Activated naive CD4-positive, alpha-beta T cell (primary cell): ENCODE results near the gene AQP11.
A peak's percentile ranks its signal among the peaks of the same experiment; 100 is the strongest.
"Not testable (repeated sequence)": the region's sequence is repeated elsewhere in the genome, so short reads cannot be mapped to it uniquely, and the experiment has no call there.

Source experiments
- DNase-seq, 4 experiments: peaks; one replicate each; lab custom pipeline; 2025; lab: John Stamatoyannopoulos, UW

The AQP11 gene, protein sequence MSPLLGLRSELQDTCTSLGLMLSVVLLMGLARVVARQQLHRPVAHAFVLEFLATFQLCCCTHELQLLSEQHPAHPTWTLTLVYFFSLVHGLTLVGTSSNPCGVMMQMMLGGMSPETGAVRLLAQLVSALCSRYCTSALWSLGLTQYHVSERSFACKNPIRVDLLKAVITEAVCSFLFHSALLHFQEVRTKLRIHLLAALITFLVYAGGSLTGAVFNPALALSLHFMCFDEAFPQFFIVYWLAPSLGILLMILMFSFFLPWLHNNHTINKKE

GRCh38 chr11:77589521-77590193 is at the start of gene AQP11:
TSS of gene AQP11 (plus strand) at chr11:77589953. CDS start at chr11:77589993, 40 bp downstream.
- DNase-seq: peak in 3 of 4 experiments; percentile 7 to 36 (median 21)

- DNase-seq: no peak
These were observed 47.5 kb upstream of the AQP11 start for GRCh38 chr11:77542296-77542695.

GRCh38 chr11:77547047-77547836 is 42.5 kb upstream of the AQP11 start:
- no peak for DNase-seq

DNA sequence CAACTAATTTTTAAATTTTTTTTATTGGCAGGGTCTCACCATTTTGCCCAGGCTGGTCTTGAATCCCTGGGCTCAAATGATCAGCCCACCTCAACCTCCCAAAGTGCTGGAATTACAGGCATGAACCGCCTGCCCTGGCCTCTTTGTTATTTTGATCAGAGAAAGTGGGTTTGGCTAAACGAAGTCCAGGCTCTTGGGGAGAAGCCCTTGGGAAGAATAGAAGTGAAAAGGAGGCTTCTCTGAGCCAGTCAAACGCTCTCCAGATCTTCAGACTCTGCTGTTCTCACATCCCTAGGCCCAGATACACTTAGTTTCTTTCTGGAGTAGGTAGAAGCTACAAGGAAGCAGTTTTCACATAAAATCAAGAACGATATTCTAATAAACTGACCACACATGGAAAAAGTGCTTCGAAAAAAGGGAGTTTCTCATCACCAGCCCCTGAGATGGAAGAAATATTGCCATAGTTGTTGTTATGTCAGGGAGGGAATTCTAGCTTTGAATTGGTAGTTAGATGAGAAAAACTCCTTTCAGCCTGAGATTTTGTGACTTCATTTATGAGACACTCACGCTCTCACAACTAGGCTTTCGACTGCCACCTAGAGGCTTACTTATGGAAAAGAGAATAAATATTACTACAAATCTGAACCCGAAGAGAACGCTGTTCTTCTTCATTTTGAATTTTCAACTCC is 41.7 kb upstream of the AQP11 start:
- no peak for DNase-seq

DNA sequence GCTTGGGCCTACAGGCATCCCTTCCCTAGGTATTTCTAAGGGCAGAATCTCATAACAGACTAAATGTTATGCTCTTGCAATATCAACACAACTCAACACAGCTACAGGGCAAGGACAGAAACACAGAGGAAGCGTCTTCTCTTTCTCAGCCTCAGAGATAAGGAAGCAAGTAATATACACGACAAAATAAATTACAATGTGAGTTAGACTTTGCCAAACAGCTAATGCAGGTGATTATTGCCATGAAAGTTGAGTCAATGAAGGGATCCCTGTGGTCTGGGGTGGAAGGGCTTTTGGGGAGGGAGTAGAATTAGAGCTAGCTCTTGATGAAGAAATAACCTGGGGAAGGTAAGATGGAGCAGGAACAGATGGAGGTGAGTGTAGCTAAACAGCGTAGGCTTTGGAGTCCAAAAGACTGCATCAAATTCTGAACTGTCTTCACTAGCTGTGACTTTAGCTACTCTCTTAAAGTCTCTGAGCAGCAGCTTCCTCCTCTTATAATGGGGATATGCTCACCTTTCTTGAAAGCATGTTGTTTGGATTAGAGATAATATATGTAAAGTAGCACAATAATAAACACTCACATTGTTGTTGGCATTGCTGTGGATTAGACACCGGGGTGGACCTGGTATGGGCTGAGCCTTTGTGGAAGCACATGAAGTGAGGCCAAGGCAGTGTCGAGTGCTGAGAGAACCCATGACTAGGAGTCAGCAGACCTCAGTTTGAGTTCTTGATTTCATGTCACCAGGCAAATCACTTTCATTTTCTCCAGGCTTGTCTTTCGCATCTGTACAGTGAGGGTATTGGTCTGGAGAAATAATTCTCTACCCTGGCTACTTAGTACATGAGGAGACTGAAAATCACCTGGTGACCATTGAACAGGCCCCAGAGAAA is 41.0 kb upstream of the AQP11 start:
- no peak for DNase-seq

- DNase-seq: not testable (repeated sequence)
These were observed 38.3 kb upstream of the AQP11 start for GRCh38 chr11:77551426-77551825.

DNA sequence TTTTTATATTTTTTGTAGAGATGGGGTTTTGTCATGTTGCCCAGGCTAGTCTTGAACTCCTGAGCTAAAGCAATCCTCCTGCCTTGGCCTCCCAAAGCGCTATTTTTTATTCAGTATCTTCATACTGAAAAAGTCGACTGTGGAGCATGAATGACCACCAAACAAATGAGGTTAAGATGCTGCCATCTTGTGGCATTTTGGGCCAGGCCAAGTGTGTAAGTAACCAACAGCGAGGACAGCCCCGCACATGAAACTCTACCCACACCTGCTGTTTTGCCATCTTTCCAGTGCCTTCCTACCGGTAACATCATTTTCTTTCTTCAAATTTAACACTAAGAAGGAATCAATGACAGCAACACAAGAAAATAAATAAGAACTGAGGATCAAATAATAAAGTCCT is 32.2 kb upstream of the AQP11 start:
- no peak for DNase-seq

GRCh38 chr11:77558380-77558779 is 31.4 kb upstream of the AQP11 start:
- no peak for DNase-seq

GRCh38 chr11:77559686-77560401 is 29.9 kb upstream of the AQP11 start:
- DNase-seq: no peak

DNA sequence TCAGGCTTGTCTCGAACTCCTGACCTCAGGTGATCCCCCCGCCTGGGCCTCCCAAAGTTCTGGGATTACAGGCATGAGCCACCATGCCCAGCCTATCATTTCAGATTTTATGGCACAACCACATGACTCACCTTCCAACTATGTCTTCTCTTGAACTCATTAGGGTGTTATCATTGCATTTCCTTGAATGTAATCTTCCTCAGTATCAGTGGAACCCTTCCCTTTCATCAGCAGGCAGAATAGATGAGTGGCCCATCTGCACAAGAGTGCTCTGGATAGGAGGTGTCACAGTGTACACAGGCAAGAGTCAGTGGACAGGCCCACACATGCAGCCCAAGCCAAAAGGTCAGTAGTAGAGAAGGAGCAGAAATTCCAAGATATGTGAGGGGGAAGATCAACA is 29.1 kb upstream of the AQP11 start:
- DNase-seq: no peak

- DNase-seq: no peak
These were observed 28.5 kb upstream of the AQP11 start for GRCh38 chr11:77561257-77561656.

DNA sequence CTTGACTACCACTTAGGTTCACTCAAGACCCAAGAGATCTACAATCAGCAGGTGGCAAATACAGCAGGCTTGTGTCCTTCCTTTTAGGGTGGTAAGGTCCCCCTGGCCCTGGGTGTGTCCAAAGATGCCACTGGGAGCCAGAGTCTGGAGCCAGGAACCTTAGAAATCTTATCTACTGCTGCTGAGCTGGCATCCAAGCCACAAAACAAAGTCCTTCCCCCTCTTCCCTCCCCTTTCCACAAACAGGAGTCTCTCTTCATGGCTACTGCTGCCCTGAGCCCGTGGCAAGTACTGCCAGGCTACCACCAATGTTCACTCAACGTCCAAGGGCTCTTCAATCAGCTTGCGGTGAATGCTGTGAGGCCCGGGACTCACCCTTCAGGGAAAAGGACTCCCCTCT is 21.4 kb upstream of the AQP11 start:
- DNase-seq: no peak

DNA sequence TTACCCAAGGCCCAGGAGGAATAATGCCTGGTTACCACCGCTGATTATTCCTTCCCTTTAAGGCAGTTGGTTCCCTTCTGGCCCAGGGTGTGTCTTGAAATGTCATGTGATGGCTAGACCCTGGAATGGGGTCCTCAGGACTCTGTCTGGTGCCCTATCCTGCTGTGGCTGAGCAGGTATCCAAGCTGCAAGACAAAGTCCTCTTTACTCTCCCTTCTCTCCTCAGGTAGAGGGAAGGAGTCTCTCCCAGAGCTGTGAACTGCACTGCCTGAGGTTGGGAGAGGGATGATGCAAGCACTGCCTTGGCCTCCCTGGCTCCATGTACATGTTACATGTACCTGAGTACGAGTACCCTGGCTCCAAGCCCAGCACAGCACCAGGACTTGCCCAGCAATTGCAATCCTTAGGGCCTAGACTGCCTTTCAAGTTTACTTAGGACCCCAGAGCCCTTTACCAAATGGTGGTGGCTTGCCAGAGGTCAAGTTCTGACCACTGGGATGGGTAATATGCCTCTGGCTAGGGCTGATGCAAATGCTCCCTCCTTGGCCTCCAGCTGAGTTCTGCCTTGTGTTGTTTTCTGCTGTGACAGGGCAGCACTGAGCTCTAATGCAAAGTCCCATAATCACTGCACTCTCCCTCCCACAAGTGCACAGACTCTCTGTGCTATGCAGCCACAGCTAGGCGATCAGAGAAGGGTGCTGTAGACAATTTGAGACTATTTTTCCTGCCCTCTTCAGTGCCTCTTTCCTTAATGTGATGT is 20.7 kb upstream of the AQP11 start:
- no peak for DNase-seq

DNA sequence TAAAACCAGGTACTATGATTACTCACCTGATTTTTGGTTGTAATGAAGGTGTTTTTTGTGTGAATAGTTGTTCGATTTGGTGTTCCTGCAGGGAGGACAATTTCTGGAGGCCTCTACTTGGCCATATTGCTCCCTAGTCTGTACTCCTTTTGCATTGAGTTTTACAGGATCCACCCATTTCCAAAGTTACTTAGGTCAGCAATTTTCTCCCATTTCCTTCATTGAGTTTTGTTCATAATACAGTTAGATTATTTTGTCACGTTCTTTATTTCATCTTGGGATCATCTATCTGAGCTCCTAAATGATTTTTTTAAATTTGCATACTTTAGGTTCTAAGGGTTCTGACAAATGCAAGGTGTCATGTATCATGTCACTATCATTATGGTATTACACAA is 20.1 kb upstream of the AQP11 start:
- no peak for DNase-seq

GRCh38 chr11:77570896-77571295 is 18.9 kb upstream of the AQP11 start:
- not testable (repeated sequence) for DNase-seq

DNA sequence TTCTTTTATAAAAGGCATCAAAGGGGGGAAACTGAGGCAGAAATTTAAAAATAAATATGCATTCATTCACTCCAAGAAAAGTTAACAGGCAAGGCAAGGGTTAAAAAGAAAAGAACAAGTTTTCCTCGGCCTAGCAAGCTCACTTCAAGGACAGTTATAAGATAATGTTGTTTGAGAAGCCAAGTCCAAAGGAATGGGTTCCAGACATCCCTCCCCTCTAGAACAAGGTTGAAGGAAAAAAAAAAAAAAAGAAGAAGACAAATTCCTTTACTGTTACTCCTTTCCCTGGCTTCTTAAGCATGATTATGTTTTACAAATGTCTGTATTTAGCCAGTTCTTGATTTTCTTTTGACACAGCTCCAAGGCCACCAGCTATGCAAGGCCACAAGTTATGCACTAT is 14.3 kb upstream of the AQP11 start:
- not testable (repeated sequence) for DNase-seq

DNA sequence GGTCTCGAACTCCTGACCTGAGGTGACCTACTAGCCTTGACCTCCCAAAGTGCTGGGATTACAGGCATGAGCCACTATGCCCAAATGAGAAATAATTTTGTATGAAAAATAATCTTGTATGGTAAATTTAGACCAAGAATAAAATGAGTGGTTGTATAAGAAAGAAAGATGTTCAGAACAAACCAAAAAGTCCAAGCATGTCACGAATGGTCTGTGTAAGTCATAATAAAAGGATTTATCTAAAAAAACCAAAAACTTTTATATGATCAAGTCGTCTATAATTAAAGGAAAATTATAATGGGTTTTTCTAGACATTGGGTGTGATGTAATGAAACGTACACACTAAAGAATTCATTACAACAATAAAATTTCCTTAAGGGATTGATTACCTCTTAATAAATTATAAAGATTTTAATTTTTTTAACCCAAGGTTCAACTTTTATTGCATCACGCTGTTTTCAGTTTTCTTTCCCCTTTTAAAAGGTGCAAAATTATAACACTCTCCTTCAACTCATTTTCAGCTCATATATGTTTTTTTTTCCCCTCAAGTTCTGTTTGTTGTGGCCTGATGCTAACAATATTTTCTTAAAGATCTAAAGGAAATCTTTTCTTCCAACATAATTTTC is 8.9 kb upstream of the AQP11 start:
- DNase-seq: no peak

DNA sequence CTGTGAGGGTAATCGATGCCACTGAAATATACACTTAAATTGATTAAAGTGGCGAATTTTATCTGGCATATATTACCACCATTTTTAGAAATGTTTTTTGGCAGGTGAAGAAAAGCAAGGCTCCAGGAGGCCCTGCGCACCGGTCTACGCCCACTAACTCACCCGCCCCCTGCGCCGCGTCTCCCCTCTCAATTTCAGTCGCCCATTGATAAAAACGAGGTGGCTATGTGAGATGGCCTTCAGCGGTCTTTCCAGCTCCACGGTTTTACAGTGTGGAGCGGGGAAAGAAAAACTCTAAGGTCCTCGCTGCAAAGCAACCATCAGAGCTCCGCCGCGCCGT is 602 bp upstream of the AQP11 start:
- DNase-seq: peak in 1 of 4 experiments; percentile 36

DNA sequence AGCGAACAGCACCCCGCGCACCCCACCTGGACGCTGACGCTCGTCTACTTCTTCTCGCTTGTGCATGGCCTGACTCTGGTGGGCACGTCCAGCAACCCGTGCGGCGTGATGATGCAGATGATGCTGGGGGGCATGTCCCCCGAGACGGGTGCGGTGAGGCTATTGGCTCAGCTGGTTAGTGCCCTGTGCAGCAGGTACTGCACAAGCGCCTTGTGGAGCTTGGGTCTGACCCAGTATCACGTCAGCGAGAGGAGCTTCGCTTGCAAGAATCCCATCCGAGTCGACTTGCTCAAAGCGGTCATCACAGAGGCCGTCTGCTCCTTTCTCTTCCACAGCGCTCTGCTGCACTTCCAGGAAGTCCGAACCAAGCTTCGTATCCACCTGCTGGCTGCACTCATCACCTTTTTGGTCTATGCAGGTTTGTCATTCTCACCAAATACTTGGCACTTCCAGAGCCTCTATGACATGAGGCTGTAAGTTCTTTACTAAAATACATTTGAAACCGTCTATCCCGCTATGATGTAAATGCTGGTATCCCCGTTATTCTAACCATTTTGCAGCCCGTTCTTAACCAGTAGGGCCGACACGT is 535 bp downstream of the AQP11 start:
- DNase-seq: no peak
